HG03460 (cell line): ENCODE data around the gene CAPN3.

ENCODE experiments used
- ATAC-seq: cut with Tn5 transposase; IDR thresholded peaks from one replicate; pipeline ENCODE4 v1.9.1; 2021; ENCODE audit not compliant: unreplicated experiment

CAPN3 gene

DNA sequence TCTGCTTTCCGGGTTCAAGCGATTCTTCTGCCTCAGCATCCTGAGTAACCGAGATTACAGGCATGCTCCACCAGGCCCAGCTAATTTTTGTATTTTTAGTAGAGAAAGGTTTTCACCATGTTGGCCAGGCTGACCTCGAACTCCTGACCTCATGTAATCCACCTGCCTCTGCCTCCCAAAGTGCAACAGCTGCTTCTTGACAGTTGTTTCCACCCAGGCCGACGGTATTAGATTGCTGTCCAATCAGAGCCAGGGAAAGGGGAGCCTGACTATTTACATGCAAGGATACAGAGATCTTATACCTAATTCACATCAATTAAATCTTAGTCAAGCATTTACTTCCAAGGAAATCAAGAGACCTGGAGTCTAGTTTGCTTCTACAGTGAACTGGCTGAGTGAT lies 4.0 kb upstream of the CAPN3 start:
- no peak for ATAC-seq

DNA sequence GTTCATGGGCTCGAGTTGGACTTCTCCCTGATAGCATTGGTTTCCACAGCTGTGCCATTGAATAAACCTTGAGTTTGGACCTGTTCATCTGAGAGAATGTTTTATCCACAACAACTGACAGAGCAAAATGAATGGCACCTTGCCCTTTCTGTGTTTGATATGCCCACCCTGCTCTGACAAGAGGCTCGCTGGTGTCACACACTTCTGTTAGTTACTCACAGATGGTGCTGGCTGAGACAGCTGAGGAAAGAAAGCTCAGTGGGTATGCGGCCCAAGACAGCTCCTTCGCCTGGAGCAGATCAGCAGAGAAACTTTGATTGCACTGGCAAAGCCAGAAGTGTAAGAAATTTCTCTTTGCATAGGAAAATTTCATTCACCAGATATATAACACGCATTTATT lies 2.5 kb upstream of the CAPN3 start:
- ATAC-seq: no peak

DNA sequence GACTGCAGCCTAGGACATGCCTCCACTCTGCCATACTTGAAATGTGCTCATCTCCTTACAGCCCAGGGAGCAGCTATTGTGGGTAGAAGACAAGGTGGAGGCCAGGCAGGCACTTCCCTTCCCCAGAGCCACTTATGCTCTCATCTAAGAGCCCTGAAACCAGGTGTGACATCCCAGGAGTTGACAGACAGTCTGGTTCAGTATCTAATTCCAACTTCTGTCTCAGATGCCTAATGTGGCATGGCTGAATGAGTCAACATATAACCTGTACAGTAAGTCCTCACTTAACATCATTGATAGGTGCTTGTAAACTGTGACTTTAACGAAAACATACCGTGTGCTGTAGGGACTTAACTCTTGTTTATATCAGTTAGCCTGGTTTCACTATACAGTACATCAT lies 1.2 kb upstream of the CAPN3 start:
- no peak for ATAC-seq

DNA sequence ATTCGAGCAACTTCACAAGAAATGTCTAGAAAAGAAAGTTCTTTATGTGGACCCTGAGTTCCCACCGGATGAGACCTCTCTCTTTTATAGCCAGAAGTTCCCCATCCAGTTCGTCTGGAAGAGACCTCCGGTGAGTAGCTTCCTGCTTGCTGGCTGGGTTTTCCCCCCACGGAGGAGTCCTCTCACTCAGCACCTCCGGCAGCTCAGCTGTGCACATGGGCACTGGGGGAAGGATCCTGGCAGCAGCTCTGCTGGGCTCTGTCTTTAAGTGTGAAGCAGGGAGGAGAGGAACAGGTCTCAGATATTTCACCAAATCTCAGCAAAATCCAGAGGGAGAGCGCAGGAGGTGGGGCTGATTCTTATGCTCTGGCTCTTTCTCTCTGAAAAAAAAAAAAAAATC lies 684 bp downstream of the CAPN3 start:
- ATAC-seq: no peak

DNA sequence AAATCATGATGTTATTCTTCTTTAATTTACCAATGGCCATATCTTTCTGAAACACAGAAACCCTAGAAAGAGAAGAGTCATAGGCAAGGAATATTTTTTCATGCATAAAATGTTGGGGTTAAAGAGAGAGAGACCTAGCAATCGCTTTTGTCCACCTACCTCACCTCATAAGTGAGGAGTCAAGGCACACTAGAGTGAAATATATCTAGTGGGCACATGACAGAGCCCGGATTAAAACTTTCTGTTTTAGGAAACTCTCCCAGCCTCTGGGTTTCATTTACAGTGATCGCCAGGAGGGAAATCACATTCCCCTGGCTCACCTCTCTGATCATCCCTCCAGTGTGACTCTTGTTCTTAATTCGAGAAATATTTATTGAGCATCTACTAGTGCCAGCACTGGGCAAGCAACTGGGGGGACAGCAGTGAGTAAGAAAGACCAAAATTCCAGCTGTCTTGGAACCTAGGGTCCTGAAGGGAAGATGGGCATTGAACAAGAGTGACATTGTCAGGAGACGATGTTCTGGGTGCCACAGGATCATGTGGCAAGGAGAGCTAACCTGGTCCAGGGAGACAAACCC lies 1.3 kb downstream of the CAPN3 start:
- ATAC-seq: no peak

DNA sequence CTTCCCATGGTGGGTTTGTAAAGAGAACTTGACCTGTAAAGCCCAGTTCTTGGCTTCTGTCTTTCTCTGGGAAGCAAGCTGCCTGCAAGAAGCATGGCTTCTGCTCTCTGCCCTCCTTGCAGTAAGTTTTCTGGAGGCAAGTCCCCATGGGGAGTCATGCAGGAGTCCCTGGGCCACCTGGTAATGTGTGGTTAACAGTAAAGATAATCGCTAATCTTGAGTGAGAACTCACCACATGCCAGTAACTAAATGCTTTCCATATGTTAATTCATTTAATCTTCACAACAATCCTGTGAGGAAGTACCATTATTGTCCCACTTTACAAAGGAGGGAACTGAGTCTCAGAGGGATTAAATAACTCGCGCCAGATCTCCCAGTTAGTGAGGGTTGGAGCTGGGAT lies 4.2 kb downstream of the CAPN3 start:
- no peak for ATAC-seq

DNA sequence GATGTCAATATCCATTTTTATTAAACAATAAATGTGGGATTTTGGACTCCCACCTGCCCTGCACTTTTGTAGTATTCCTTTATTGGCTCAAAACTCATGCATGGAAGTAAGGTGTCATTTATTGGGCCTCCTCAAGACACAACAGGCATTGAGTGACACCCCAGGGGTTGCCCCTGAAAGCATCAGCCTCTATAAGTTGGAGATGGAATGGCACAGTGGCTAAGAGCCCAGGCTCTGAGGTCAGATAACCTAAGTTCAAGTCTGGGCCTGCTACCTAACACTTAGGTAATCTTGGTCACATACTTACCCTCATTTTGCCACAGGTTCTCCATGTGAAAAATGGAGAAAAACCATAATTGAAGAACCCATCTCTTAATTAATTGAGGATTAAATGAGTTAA lies 4.6 kb downstream of the CAPN3 start:
- no peak for ATAC-seq

DNA sequence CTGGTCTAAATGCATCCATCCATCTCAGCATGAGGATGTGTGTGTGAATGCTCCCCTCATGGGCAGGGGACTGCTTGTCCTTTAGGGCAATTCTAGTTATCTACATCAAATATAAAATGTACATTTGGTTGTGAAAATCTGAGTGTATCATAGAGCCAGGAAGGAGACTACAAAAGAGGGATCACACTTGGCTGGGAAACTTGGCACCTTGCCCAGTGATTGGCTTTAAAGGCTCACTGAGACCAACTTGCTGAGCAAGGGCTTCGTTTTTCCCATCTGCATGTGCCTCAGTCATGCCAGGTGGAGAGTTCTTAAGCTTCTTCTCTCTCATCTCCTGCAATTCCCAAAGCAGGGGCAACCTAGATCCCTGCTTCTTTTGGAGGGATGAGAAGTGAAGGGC lies 5.2 kb downstream of the CAPN3 start:
- no peak for ATAC-seq

DNA sequence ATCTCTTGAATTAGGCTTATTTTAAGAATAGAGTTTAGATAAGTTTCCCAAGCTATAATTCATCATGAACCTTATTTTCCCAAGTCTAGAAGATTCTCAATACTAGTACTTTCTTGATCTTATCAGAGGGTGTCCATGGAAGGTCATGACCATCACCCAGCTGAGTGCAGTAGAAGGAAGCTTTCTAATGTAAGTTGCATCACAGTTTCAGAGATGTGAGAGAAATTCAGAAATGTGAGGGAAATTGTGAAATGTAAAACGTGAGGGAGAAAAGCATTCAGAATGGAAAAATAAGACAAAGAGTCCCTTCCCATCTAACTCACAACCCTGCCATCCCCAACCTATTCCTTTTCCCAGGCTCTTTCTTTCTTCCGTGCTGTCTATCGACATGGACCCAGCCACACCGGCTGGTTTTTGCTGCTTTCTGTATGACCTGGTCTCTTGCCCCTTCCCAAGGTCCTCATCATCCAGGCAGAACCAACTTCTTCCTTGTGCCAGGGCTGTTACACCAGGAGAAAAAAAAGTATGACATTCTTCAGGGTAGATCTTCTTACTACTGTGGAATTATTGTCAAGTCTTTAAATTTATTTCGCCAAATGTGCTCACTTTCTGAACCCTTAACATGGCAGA lies 6.7 kb downstream of the CAPN3 start:
- ATAC-seq: no peak

DNA sequence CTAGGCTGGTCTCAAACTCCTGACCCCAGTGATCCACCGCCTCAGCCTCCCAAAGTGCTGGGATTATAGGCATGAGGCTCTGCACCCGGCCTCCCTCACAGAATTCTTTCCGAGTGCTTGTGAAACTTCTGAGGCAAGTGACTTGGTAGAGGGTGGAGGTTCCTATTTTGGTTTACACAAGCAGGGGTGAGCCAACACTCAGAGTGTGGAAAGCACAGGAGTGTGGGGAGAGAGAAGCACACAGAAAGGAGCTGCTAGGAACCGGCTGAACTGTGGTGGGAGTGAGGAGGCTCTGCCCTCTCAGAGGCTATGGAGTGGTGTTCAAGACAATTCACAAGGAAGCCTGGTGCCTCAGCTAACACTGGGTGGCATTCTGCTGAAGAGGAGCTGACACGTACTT lies 7.7 kb downstream of the CAPN3 start:
- no peak for ATAC-seq

DNA sequence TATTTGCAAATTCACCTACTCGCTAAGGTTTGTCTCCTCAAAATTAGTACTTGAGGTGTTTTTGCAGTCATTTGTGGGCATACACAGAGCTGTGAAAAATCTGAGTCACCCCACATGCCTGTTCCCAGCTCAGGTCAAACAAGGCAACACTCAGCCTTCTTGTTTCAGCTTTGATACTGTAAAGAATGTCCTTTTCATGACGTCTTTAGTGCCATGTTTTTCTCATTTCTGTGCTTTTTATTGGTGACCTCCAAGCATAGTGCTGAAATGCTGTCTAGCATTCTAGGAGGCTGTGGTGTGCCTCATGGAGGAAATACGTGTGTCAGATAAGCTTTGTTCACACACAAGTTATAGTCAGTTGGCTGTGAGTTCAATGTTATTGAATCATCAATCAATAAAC lies 8.8 kb downstream of the CAPN3 start:
- ATAC-seq: no peak

DNA sequence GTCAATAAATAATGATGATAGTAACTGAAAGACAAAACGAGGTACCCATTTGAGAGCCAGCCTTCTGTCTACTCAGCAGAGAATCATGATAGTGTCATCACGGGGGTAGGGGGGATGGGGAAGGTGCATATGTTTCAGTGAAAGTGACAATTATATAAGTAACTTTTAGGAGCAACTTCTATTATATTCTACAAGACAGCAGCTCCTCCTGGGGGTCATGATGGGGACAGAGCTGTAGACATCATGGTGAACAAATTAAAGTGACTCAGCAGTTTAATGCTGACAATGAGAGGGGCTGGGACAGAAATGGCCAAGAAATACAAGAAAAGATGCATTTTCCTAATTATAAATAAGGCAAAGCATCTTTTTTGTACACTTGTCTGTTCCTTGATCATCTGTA lies 11.8 kb downstream of the CAPN3 start:
- no peak for ATAC-seq

DNA sequence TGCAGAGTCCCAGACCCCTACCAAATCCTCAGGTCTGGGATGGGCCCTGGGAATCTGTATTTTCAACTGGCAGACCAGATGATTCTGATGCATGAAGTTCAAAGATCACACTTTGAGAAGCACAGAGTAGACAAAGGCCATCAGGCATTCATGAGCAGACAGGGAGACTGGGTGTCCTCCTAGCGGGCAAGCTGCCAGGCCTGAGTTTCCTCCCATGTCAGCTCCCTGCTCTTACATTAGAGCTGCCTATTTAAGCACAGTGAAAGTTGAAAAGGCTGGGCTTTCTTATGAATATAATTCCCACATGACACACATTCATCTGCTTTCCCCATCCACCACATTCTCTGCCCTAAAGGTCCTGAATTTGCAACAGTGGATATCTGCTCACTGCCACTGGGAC lies 14.0 kb downstream of the CAPN3 start:
- ATAC-seq: no peak

DNA sequence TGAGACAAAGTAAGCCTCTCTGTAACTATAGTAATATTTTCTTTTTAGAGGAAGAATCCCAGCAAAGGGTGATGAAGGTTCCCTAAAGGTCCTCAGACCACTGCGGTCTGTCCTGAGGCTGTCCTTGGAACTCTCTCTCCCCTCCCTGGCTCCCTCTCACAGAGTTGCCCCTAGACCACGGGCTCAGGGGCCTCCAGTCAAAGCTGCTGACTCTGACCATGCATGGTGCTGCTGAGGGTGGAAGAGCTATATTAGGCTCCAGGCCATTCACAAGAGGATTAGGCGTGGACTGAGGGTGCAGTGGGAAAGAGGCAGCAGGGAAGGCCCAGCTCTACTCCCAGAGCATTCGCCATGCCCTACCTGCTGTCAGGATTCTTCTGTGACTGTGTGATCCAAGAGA lies 14.6 kb downstream of the CAPN3 start:
- no peak for ATAC-seq

DNA sequence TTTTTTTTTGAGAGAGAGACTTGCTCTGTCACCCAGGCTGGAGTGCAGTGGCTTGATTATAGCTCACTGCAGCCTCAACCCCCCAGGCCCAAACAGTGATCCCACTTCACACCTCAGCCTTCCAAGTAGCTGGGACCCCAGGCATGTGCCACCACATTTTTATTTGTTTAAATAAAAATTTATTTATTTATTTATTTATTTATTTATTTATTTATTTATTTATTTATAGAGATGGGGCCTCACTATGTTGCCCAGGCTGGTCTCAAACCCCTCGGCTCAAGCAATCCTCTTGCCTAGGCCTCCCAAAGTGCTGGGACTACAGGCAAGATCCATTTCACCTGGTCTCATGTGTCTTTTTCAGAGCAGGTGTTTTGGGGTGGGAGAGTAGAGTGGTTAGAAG lies 15.5 kb downstream of the CAPN3 start:
- ATAC-seq: no peak

DNA sequence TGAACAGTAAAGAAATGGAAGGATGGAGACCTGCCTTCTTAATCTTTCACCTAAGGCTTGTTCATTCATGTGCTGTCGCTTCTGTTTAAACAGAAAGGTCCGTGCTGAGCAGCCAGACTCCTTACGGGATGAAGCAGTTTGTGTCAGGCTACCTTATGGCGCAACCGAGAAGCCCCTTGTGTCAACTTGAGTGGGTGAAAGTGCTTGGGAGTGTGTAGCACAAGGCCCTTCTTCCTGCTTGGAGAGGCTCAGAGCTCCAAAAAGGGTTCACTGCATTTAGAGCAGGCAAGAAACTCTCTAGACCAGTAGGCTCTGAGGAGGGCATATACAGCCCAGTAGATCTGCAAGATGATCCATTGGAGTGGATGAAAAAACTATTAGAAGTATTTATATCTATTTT lies 16.0 kb downstream of the CAPN3 start:
- ATAC-seq: no peak

DNA sequence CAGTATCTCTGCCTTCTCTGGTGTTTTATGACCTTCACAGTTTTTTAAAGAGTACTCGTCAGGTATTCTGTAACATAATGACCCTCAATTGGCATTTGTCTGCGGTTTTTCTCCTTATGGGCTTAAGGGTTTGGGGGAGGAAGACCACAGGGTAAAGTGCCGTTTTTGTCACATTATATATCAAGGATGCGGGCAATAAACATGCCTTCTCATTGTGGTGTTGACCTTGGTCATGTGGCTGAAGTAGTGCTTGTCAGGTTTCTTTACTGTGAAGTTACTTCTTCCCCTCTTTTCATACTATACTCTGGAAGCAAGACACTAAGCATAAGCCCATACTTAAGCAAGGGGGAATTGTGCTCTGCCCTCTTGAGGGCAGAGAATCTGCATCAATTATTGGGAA lies 16.6 kb downstream of the CAPN3 start:
- ATAC-seq: no peak

DNA sequence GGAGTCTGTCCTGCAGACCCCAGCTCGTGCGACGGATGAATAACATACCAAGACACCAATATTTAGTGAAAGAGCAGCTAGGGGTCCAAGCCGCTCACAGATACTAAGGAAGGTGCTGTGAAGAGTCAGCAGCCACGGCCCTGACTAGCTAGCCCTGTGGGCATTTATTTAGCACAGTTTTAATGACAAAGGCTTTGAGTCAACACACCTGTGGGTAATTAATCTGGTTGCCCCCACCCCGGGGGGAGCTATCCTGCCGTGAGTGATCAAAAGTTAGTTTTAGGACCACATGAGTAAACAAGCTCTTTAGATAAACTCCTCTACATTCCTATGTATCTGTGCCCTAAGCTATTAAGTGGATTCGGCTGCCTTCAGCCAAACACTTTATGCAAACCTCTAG lies 18.7 kb downstream of the CAPN3 start:
- ATAC-seq: no peak

DNA sequence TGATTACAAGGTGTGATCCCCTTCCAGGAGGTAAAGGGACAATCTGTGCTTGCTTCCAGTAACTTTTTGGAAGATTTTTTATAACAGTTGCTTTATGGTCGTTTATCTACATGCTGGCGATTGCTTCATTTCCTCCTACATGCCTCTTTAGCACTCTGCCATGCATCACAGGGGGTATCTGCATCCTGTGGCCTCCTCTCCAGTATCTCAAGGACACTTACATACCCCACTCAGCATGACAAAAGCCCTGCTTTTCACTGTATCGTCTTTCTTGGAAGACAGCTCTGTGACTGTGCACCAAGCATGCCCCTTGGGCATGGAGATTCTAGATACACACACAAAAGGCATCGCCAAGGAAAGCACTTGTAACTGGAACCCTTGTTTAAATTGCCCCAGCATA lies 25.3 kb downstream of the CAPN3 start:
- ATAC-seq: no peak

DNA sequence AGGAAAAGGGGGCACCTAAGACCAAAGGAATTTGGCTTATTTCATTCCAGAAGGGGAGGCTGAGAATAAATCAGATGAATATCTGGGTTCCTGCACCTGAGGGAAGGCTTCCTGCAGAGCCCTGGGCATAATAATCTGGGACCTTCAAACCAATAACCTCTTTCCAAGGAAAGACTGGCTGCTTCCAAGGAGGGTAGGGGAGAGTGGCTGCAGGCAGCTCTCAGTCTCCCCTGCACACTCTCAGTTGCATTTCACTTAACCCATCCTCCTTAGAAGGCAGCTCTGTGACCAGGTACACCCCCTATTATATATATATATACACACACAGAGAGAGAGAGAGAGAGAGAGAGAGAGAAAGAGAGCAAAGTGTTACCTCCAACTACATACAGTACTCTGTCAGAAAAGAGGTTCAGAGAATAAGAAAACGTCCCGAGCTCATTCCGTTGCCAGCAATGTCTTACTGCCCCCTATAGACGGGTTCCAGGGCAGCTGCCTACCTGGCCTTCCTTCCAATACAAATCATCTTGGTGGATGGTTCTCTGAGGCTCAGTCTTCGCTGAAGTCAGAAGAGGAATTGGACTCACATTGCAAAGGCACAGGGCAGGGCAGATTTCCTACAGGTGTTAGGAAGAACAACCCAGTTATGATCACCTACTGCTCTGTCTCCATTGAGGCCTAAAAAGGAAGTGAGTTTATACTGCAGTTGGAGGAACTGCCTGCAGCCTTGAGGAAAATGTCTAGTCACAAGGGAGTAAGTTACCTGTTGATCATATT lies 26.1 kb downstream of the CAPN3 start:
- no peak for ATAC-seq

DNA sequence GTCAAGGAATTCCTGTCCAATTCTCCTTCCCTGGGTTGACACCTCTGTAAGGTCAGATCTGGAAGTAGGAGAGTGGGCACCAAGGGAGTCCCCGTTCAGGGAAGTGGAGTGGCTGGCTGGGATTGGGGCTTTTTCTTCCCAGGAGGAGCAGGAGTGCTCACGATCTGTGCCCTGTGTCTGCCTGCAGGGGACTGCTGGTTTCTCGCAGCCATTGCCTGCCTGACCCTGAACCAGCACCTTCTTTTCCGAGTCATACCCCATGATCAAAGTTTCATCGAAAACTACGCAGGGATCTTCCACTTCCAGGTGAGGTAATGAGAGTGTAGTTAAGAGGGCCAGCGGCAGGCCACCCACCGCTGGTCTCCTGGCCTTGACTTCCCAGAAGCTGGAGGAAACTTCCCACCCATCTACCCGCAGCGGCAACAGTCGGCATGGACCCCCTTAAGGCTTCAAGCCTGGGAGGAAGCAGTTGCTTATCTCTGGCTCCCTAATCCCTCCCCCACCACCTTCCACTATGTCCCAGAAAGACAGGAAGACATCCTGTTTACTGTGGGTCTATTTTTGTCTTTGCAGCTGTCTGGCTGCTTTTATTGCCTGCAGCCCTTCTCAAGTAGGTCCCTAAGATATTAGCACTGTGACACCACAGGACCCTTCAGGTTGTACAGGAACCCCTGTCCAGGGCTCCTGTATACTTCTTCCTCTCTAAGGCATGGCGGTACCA lies 26.8 kb downstream of the CAPN3 start:
- ATAC-seq: no peak

DNA sequence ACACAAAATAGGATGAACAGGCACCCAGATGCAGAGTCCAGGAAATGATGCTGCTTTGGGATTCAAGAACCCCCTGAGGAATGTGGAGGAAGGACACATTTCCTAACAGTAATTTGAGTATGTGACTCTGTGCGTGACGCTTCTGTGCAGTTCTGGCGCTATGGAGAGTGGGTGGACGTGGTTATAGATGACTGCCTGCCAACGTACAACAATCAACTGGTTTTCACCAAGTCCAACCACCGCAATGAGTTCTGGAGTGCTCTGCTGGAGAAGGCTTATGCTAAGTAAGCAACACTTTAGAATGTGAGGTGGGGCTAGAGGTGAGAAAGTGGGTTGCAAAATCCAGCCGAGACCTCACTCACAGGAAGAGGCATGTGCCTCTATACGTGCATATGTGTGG lies 28.3 kb downstream of the CAPN3 start:
- ATAC-seq: no peak
